ENCODE results near the gene ADRB2. TPM values are rescaled to one million over a fixed set of nuclear protein-coding genes. Genes with fewer than 3 reads are reported as not detected.

ADRB2 gene
- total RNA-seq, 1 donor from 2014 or later: 0.64 TPM

- no peaks in the 10 kb centered on the region for H3K27me3 Mint-ChIP-seq (ENCODE audit: low read depth, unreplicated experiment)
- H3K27me3 ChIP-seq (ENCODE audit: insufficient read depth, low read length): no peaks in the 10 kb centered on the region
- no peaks in the 10 kb centered on the region for H3K9me3 ChIP-seq (ENCODE audit: insufficient read depth, low read depth, low read length)
- no peaks in the 10 kb centered on the region for H3K36me3 ChIP-seq (ENCODE audit: insufficient read depth, low read length)
- no peak overlapping the region for H3K4me2 ChIP-seq (ENCODE audit: low read length)
- peaks cover 3% of the 10 kb centered on the region for H3K4me1 Mint-ChIP-seq (ENCODE audit: low read depth, unreplicated experiment)
- H3K9ac ChIP-seq (ENCODE audit: low read length): no peak overlapping the region
- no peak overlapping the region for H3K27ac Mint-ChIP-seq (ENCODE audit: unreplicated experiment)
- DNase-seq (ENCODE audit: low read depth): no peak
- no peak overlapping the region for H3K4me3 Mint-ChIP-seq (ENCODE audit: unreplicated experiment)
- H3K4me1 ChIP-seq (ENCODE audit: insufficient read depth, low read length): no peaks in the 10 kb centered on the region
- H3K36me3 Mint-ChIP-seq (ENCODE audit: low read depth, unreplicated experiment): no peaks in the 10 kb centered on the region
- H3K79me2 ChIP-seq (ENCODE audit: insufficient read depth, low read length): no peaks in the 10 kb centered on the region
- no peak for FAIRE-seq
- H3K9me3 Mint-ChIP-seq (ENCODE audit: unreplicated experiment): no peaks in the 10 kb centered on the region
- no peak overlapping the region for H3K4me3 ChIP-seq (ENCODE audit: insufficient read depth, low read depth, low read length)
- H4K20me1 ChIP-seq (ENCODE audit: insufficient read depth, low read length): no peaks in the 10 kb centered on the region
- H2AFZ ChIP-seq (ENCODE audit: low read depth, low read length): no peak overlapping the region
- TF ChIP-seq EZH2 (IDR thresholded peaks at IDR 0.05; ENCODE audit: insufficient read depth, low read length) (no peak), CTCF (IDR thresholded peaks at IDR 0.05; ENCODE audit: insufficient read depth, low read depth, low read length) (no peak)
- H3K27ac ChIP-seq (ENCODE audit: low read depth, low read length): no peak overlapping the region
These were observed 27.5 kb downstream of the ADRB2 start for GRCh38 chr5:148853868-148854267.

- TF ChIP-seq CTCF (IDR thresholded peaks at IDR 0.05; ENCODE audit: insufficient read depth, low read depth, low read length) (no peak), EZH2 (IDR thresholded peaks at IDR 0.05; ENCODE audit: insufficient read depth, low read length) (no peak)
- no peak overlapping the region for H3K4me2 ChIP-seq (ENCODE audit: low read length)
- H3K79me2 ChIP-seq (ENCODE audit: insufficient read depth, low read length): no peaks in the 10 kb centered on the region
- no peaks in the 10 kb centered on the region for H3K27me3 Mint-ChIP-seq (ENCODE audit: low read depth, unreplicated experiment)
- DNase-seq (ENCODE audit: low read depth): no peak
- no peak overlapping the region for H3K9ac ChIP-seq (ENCODE audit: low read length)
- no peaks in the 10 kb centered on the region for H3K27me3 ChIP-seq (ENCODE audit: insufficient read depth, low read length)
- H3K9me3 Mint-ChIP-seq (ENCODE audit: unreplicated experiment): no peaks in the 10 kb centered on the region
- H3K27ac Mint-ChIP-seq (ENCODE audit: unreplicated experiment): no peak overlapping the region
- no peak overlapping the region for H3K4me3 ChIP-seq (ENCODE audit: insufficient read depth, low read depth, low read length)
- no peak for FAIRE-seq
- no peaks in the 10 kb centered on the region for H4K20me1 ChIP-seq (ENCODE audit: insufficient read depth, low read length)
- no peaks in the 10 kb centered on the region for H3K9me3 ChIP-seq (ENCODE audit: insufficient read depth, low read depth, low read length)
- H3K36me3 Mint-ChIP-seq (ENCODE audit: low read depth, unreplicated experiment): no peaks in the 10 kb centered on the region
- no peaks in the 10 kb centered on the region for H3K36me3 ChIP-seq (ENCODE audit: insufficient read depth, low read length)
- no peak overlapping the region for H2AFZ ChIP-seq (ENCODE audit: low read depth, low read length)
- H3K4me3 Mint-ChIP-seq (ENCODE audit: unreplicated experiment): no peak overlapping the region
- H3K4me1 ChIP-seq (ENCODE audit: insufficient read depth, low read length): no peaks in the 10 kb centered on the region
- H3K27ac ChIP-seq (ENCODE audit: low read depth, low read length): no peak overlapping the region
- peaks cover 3% of the 10 kb centered on the region for H3K4me1 Mint-ChIP-seq (ENCODE audit: low read depth, unreplicated experiment)
These were observed 29.0 kb downstream of the ADRB2 start for GRCh38 chr5:148855249-148856008.

DNA sequence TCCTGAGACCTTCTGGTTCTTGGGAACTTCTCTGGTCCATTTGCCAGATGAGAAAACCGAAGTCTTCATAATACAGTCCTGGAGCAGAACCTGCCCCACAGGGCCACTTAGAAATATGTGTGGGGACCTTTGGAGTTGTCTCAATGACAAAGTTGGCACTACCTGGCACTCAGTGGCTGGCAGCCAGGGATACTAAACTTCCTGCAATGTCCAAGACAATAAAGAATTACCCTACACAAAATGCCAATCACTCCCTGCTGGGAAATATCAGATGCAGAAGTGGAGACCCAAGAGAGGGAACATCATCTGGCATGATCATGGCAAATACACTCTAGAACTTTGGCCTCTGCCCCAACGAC is 29.6 kb downstream of the ADRB2 start:
- Mint-ChIP-seq H3K36me3 (ENCODE audit: low read depth, unreplicated experiment) (no peaks in the 10 kb centered on the region), H3K4me1 (ENCODE audit: low read depth, unreplicated experiment) (peaks cover 5% of the 10 kb centered on the region), H3K9me3 (ENCODE audit: unreplicated experiment) (no peaks in the 10 kb centered on the region), H3K27me3 (ENCODE audit: low read depth, unreplicated experiment) (no peaks in the 10 kb centered on the region), H3K4me3 (ENCODE audit: unreplicated experiment) (no peak overlapping the region), H3K27ac (ENCODE audit: unreplicated experiment) (no peak overlapping the region)
- Histone ChIP-seq H4K20me1 (ENCODE audit: insufficient read depth, low read length) (no peaks in the 10 kb centered on the region), H3K27me3 (ENCODE audit: insufficient read depth, low read length) (no peaks in the 10 kb centered on the region), H3K36me3 (ENCODE audit: insufficient read depth, low read length) (no peaks in the 10 kb centered on the region), H3K9ac (ENCODE audit: low read length) (no peak overlapping the region), H3K27ac (ENCODE audit: low read depth, low read length) (no peak overlapping the region), H2AFZ (ENCODE audit: low read depth, low read length) (no peak overlapping the region), H3K4me2 (ENCODE audit: low read length) (no peak overlapping the region), H3K9me3 (ENCODE audit: insufficient read depth, low read depth, low read length) (no peaks in the 10 kb centered on the region), H3K4me1 (ENCODE audit: insufficient read depth, low read length) (no peaks in the 10 kb centered on the region), H3K79me2 (ENCODE audit: insufficient read depth, low read length) (no peaks in the 10 kb centered on the region), H3K4me3 (ENCODE audit: insufficient read depth, low read depth, low read length) (no peak overlapping the region)
- no peak for TF ChIP-seq CTCF (IDR thresholded peaks at IDR 0.05; ENCODE audit: insufficient read depth, low read depth, low read length)
- no peak for TF ChIP-seq EZH2 (IDR thresholded peaks at IDR 0.05; ENCODE audit: insufficient read depth, low read length)
- DNase-seq (ENCODE audit: low read depth): no peak
- FAIRE-seq: no peak

Measured in astrocyte (in vitro differentiated cells and primary cell).